ENCODE data around the gene RNF123.

GRCh38 chr3:49763981-49764380 lies 74.6 kb downstream of the RNF123 start:
- TF ChIP-seq CTCF (IDR thresholded peaks at IDR 0.05; ENCODE audit: low read length) (no peak), EZH2 (IDR thresholded peaks at IDR 0.05; ENCODE audit: borderline replicate concordance, low read length) (no peak)

Measured in OCI-LY1 (cell line).